GM12864 (cell line): ENCODE measurements around the gene ENGASE.

Experiments used
- DNase-seq: peaks from one replicate; pipeline ENCODE4 v3.0.0-alpha.2; 2011; ENCODE audit warnings: low read depth
- H3K4me3 ChIP-seq: 2 replicates; pipeline ENCODE4 v1.5.1; 2011; ENCODE audit warnings: mild to moderate bottlenecking, low read depth, low read length, control low read depth
- CTCF ChIP-seq: IDR thresholded peaks from 2 replicates; pipeline ENCODE4 v1.5.1; 2011; ENCODE audit warnings: low read depth, mild to moderate bottlenecking, moderate library complexity, low read length, control low read depth, inconsistent platforms; ENCODE audit errors: missing control alignments

ENGASE gene

DNA sequence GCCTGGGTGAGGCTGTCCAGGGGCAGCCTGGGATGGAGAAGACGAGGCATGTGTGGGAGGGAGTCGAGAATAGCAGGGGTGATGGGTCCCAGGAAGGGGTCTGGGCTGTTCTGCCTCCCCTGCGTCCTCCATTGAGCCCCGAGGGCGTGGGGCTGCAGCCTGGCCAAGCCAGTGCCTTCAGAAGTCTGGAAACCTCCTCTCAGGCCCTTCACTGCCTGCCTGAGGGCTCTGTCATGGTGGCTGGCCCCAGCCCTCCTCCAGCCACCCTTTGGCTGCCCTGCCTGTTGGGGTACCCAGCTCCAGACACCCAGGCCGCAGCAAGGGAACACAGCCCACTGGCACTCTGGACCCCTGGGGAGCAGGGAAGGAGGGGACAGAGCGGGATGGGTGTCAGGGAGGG is 27.6 kb downstream of the ENGASE start:
- TF ChIP-seq CTCF = no peak
- DNase-seq = no peak
- H3K4me3 ChIP-seq = no peak overlapping the region

DNA sequence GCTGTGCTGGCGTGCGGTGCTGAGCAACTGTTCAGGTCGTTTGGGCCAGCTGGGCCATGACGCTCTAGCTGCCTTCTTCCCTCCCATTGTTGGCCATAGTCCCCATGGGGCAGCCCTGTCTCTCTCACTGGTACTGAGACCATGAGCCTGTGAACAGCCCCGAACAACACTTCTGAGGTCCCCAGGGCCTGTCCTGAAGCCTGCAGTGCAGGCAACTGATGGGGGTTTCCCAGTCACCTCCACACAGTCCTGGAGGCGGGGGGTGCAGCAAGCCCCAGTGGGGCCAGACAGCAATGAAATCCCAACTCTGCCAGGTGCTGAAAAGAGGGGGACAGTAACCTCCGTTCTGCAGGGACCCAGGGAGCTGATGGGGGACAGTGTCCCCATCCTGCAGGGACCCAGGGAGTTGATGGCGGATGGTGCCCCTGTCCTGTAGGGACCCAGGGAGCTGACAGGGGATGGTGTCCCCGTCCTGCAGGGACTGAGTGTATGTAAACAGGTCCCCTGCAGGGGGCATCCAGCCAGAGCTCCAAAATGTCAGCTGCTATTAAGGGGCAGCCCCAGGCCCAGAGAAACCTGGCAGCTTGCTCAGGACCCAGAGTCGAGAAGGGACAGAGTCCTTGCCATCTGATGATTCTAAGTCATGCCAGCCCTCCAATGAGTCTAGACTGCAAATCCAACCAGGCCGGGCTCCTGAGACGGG is 30.4 kb downstream of the ENGASE start:
- H3K4me3 ChIP-seq = no peak overlapping the region
- no peak for DNase-seq
- no peak for TF ChIP-seq CTCF

DNA sequence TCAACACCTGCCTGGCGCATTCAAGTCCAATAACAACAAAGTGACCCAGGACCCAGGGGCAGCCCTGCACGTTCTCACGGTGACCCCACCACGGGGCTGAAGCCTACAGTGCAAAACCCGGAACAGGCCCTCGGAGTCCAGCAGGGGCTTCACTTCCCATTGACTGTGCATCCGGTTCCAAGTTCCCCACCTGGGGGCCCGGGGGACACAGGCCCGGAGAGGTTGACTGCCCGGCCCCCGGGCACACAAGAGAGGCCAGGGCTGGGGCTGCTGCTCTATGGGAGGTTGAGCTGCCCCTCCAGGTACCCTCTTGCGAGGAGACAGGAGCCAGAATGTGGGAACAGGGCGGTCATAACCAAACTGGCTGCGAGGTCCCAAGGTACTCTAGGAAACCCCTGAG is 31.3 kb downstream of the ENGASE start:
- DNase-seq = no peak
- TF ChIP-seq CTCF = no peak
- no peak overlapping the region for H3K4me3 ChIP-seq

- no peak for TF ChIP-seq CTCF
- no peak overlapping the region for H3K4me3 ChIP-seq
- DNase-seq = no peak
Measured at GRCh38 chr17:79106958-79107357, 32.3 kb downstream of the ENGASE start.

- TF ChIP-seq CTCF = no peak
- no peak for DNase-seq
- no peak overlapping the region for H3K4me3 ChIP-seq
Measured at GRCh38 chr17:79107499-79108231, 33.0 kb downstream of the ENGASE start.

- DNase-seq = no peak
Measured at GRCh38 chr17:79108232-79108850, 33.7 kb downstream of the ENGASE start.

More at GRCh38 chr17:79108232-79108850, 33.7 kb downstream of the ENGASE start:
- H3K4me3 ChIP-seq = no peak overlapping the region
- no peak for TF ChIP-seq CTCF
